ENCODE results near the gene SMAD6. TPM values are rescaled to one million over a fixed set of nuclear protein-coding genes. Genes with fewer than 3 reads are reported as not detected.
A peak's percentile ranks its signal among the peaks of the same experiment; 100 is the strongest.

The SMAD6 gene
- total RNA-seq, 1 donor: 27.2 TPM

DNA sequence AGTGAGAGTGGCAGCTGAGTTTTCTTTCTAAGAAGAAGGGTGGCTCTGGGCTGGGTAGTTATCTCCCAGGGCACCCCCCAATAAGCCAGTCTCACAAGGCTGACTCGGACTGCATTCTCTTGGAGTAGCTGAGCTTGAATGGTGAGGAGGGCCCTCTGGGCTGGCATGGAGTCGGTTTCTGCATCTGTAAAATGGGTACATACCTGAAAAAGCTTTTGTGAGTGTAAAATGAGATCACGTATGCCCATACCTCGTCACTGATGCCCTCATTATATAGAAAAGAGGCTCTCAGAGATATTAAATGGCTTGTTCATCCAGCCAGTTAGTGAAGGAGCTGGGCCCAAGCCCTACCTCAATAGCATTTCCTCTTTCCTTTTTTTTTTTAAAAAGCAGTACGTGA, 41.2 kb downstream of the SMAD6 start:
- DNase-seq (ENCODE audit: low read depth): no peak
- TF ChIP-seq, protein P1, sequence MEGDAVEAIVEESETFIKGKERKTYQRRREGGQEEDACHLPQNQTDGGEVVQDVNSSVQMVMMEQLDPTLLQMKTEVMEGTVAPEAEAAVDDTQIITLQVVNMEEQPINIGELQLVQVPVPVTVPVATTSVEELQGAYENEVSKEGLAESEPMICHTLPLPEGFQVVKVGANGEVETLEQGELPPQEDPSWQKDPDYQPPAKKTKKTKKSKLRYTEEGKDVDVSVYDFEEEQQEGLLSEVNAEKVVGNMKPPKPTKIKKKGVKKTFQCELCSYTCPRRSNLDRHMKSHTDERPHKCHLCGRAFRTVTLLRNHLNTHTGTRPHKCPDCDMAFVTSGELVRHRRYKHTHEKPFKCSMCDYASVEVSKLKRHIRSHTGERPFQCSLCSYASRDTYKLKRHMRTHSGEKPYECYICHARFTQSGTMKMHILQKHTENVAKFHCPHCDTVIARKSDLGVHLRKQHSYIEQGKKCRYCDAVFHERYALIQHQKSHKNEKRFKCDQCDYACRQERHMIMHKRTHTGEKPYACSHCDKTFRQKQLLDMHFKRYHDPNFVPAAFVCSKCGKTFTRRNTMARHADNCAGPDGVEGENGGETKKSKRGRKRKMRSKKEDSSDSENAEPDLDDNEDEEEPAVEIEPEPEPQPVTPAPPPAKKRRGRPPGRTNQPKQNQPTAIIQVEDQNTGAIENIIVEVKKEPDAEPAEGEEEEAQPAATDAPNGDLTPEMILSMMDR (IDR thresholded peaks at IDR 0.05; ENCODE audit: insufficient read depth, low read length): no peak
- no peak overlapping the region for H3K4me3 ChIP-seq (ENCODE audit: low read depth, low read length)

DNA sequence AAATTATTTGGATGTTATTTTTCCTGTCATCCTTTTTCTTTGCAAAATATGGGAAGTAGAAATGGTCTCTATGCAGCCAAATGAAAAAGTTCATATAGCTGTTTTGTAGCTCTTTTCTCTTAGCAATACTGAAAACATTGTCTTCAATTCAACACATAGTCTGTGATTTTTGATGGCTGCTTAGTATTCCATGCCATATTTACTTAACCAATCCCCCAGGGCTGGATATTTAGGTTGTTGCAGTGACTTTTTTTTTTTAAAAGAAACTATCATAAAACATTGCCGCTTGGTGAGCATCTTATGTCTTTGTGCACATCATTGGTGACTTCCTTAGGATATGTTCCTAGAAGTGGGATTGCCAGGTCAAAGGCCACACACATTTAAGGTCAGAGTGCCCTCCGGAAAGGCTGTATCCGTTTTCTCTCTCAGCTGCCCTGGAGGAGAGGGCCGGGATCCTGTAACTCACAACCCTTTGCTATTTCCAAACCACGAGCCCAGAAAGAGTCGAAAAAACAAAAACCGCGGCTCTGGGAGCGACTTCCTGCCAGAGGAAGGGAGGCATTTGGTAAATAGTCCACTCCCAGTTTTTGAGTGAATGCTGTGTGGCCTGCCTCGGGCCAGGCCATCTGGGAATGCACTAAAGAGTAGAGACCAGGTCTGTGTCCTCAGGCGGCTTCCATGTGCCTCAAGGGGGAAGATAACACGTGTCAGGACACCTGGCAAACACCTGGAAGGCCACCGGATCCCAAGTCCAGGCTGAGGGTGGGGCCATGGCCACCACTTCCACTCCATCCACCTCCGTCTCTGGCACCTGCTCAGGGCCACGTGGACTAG, 41.9 kb downstream of the SMAD6 start:
- peak; percentile 57 for DNase-seq (ENCODE audit: low read depth)
- no peak overlapping the region for H3K4me3 ChIP-seq (ENCODE audit: low read depth, low read length)
- TF ChIP-seq, protein P1 (IDR thresholded peaks at IDR 0.05; ENCODE audit: insufficient read depth, low read length): no peak

DNA sequence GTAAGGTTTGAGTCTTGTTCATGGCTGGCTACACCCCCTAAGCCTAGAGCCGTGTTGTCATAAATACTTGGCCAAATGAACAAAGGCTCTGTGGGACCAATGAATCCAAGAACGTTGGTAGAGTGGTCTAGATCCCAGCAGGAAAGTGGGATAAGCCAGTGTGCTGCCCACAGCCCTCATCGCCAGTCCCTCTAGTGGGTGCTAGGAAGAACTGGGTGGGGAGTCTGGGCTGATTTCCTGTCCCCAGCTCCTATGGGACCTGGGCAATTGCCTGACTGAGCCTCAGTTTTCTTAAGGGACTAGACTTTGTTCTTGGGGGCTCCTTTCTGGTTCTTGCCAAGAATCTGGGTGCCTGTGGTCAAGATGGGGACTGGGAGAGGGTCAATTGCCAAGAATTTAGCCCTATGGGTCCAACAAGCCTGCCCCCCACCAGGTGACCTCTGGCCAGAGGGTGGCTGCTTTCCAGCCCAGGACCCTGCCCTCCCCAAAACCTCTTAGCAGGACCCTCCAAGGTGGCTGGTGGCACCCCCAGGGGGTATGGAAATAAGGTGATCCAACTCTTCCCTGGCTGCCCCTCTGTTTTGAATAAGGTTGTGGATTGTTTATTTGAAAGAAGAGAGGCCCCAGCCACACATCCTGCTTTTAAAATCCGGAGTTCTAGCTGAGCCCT, 42.7 kb downstream of the SMAD6 start:
- no peak overlapping the region for H3K4me3 ChIP-seq (ENCODE audit: low read depth, low read length)
- no peak for DNase-seq (ENCODE audit: low read depth)
- TF ChIP-seq, protein P1 (IDR thresholded peaks at IDR 0.05; ENCODE audit: insufficient read depth, low read length): peak; percentile 14

DNA sequence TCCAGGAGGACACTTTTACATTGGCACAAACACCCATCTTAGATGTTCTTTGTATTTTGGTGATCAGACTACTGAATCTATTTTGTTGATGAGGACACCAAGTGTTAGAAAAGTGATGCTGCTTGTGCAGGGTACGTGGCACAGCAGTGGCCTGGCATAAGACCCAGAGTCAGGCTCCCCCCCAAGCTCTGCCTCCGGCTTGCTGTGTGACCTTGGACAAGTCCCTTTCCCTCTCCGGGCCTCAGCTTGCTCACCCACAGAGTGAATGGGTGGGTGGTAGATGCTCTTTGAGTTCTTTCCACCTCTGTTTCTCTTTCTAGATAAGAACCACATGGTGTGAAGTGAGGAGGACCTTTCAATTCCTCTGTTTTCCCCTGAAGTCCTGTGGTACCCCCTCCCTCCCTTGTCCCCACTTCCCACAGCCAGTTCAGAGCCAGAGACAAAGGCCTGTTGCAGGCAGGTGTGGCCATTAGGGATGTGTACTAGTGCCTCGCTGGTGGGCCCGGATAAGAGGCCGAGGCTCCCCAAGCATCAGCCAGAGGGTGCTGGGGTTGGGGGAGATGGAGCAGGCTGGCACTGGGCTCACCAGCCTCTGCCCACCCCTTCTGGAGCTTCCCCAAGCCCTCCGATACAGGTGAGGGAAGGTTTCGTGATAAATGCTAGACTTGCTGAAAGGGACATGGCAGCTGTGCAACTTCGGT, 43.6 kb downstream of the SMAD6 start:
- TF ChIP-seq, protein P1 (IDR thresholded peaks at IDR 0.05; ENCODE audit: insufficient read depth, low read length): no peak
- DNase-seq (ENCODE audit: low read depth): no peak
- no peak overlapping the region for H3K4me3 ChIP-seq (ENCODE audit: low read depth, low read length)

DNA sequence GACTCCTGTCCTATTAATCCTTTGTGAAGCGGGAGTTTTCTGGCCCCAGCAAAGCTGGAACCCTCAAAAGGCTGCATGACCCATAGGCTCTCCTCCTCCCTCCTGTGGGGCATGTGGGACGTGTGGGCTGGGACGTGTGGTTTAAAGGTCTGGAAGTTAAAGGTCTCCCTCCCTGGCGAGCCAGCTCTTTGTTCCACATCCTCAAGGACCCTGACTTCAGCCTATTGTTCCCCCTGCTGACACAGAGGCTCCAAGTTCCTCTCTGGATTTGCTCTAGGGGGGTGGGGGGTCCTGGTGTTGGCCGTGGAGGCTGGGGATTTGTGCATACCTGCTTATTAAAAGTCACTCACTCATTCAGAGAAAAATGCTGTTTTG, 44.2 kb downstream of the SMAD6 start:
- TF ChIP-seq, protein P1 (IDR thresholded peaks at IDR 0.05; ENCODE audit: insufficient read depth, low read length): no peak
- no peak overlapping the region for H3K4me3 ChIP-seq (ENCODE audit: low read depth, low read length)
- no peak for DNase-seq (ENCODE audit: low read depth)

DNA sequence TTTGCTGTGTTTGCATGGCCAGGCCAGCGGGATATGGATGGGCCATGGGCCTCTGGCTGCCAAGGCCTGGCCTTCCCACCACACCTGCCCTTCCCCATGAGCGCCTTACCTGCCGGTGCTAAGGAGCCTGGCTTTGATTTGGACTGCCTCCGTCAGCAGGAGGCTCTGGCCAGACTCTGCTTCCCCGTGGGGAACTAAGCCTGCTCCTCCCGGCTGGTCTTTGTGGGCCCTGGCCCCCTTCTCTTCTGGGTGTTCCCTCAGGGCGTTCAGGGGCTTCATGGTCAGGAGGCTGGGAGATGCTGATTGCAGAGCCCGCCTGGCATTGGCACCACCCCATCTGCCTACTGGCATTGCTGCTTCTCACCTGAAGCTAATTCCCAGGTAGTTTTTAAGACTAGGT, 45.2 kb downstream of the SMAD6 start:
- H3K4me3 ChIP-seq (ENCODE audit: low read depth, low read length): no peak overlapping the region
- DNase-seq (ENCODE audit: low read depth): no peak
- TF ChIP-seq, protein P1 (IDR thresholded peaks at IDR 0.05; ENCODE audit: insufficient read depth, low read length): no peak
